Umbilical cord (tissue), 2 donors: ENCODE data around the gene TNS3. TPM values are rescaled to one million over a fixed set of nuclear protein-coding genes. Genes with fewer than 3 reads are reported as not detected.
"Not testable (repeated sequence)": the region's sequence is repeated elsewhere in the genome, so short reads cannot be mapped to it uniquely, and the experiment has no call there.

ENCODE experiments used
- DNase-seq: peaks from one replicate; pipeline ENCODE4 v3.0.0-alpha.2; 2015; ENCODE audit warnings: low spot score
- total RNA-seq: library from RNA; depleted of rRNA; stranded (reverse); fragments of >200 nt; gene quantifications from one replicate; pipeline ENCODE4 v1.2.3, GENCODE V29; 2014; ENCODE audit warnings: low replicate concordance; ENCODE audit not compliant: insufficient read depth

Gene TNS3
- total RNA-seq, 1 donor from 2014 or later = 73.9 TPM

DNA sequence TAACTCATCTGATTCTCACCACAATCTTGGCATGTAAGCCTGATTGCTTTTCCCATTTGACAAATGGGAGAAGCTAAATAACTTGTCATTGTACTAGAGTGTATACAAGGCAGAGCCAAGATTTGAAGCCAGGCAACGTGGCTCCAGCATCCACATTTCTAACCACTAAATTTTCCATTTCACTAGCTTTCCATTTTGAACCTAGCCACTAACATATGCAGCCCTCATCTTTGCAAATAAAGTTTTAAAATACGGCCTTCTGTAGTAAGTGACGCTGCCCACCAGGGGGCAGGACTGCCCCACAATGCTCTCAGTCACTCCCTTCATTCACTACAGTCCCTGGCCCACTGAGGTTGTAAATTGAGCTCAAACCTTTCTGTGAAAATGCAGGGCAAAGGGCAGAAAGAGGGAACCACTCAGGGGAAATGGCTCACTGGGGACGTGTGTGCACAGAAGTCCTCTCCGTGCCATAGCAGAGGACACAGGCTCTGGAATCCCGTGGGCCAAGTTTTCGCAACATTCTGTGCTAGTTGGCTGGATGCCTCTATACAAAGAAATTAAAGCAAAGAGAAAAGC lies 315.7 kb downstream of the TNS3 start:
- DNase-seq = peak; percentile 63

GRCh38 chr7:47265621-47266020 lies 316.3 kb downstream of the TNS3 start:
- DNase-seq = no peak

DNA sequence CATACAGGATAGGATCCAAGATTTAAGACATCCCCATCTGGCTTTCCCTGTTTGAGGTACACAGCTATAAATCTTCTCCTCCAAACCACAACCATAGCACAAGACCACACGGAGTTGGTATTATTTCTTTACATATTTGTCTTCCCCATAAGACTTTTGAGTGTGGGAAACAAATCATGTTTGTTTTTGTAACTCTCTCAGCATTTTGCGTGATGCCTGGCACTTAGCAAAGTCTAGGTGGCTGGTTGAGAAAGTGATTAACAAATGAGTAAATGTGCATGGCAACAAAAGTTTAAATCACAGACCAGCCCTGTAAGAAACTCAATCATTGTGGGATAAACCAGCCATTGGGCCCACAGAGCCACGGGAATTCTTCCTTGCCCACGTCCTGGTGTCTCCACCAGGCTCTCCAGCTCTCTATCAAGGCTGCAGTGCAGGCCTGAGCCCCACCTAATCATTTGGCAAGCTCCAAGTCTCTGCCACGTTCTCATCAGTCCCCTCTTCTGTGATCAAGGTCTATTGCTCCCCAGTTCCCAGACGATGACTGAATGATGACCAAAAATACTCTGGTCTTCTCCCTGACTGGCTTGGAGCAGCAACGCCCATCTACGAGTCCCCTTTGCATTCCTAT lies 317.8 kb downstream of the TNS3 start:
- DNase-seq = no peak

- no peak for DNase-seq
These were observed 319.0 kb downstream of the TNS3 start for GRCh38 chr7:47262881-47263280.

DNA sequence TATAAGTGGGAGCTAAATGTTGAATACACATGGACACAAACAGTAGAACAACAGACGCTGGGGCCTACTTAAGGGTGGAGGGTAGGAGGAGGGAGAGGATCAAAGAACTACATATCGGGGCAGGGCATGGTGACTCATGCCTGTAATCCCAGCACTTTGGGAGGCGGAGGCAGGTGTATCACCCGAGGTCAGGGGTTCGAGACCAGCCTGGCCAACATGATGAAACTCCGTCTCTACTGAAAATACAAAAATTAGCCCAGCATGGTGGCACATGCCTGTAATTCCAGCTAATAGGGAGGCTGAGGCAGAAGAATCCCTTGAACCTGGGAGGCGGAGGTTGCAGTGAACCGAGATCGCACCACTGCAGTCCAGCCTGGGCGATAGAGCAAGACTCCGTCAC lies 319.8 kb downstream of the TNS3 start:
- DNase-seq = not testable (repeated sequence)

DNA sequence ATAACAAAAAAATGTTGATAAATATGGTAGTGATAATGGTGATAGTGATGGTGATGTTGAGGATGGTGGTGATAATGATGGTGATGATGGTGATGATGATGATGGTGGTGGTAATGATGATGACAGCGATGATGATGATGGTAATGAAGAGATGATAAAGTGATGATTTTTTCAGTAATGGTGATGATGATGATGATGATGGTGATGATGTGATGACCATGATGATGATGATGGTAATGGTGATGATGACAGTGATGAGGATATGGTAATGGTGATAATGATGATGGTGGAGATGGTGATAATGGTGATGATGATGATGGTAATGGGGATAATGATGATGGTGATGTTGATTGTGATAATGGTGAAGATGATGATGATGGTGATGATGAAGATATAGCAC lies 321.6 kb downstream of the TNS3 start:
- DNase-seq = no peak

DNA sequence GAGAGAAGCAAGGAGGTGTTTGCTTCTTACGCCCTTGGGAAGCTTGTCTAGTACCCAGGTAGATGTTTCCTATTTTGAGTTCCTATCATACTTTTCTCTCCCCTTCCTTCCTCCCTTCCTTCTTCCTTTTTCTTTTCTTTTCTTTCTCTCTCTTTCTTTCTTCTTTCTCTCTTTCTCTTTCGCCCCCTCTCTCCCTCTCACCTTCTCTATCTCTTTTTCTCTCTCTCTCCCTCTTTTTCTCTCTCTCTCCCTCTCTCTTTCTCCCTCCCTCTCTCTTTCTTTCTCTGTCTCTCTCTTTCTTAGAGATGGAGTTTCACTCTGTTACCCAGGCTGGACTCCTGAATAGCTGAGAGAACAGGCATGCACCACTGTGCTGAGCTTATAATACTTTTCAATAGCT lies 322.2 kb downstream of the TNS3 start:
- no peak for DNase-seq

DNA sequence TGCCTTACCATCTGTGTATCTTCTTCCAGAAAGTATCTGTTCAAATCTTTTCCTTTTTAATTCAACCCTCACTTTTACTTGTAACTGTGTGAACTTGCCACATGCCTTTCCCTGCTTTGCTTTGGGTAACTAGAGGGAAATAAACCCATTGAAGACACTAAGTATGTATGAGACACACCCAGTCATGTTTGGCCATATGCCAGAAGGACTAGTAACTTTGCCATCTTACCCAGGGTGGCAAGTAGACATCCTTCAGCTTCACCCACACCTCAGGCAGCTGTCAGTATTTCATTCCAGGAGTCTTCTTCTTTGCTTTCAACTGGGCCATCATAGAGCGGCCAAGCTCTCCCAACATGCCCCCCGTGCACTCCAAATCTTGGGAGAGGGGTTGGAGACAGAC lies 323.1 kb downstream of the TNS3 start:
- DNase-seq = no peak

DNA sequence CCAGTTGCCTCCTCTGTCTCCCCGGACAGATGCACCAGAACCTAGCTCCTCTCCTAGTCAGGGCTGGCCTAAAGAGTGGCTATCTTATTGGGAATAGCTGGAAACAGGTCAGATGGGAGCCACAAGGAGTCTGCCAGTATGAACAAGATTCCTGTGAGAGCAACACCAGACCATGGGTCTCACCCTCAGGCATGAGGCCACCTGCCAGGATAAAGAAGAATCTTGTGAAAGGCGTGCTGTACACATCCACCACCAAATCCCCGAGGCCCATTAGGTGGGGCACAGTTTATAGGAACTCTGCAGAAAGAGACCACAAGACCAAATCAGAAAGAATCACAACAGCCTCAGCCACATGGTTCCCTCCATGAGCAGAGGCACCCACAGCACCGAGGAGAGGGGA lies 325.9 kb downstream of the TNS3 start:
- peak; percentile 66 for DNase-seq

DNA sequence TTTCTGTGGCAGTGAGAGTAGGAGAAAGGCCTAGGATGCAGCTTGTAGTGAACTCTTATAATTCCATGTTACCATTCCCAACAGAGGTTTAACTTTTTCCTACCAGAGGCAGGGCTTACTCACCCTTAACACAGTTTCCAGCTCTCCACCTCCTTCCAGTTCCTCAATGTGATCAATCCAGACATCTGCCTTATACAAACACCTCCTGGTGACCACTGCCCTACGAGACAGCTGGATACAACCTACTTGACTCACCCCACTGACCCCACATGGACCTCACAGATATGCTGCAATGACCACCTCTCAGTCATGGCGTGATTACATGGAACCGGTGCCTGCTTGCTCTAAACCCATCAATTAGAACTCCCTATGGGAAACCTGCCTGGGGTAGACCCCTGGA lies 326.5 kb downstream of the TNS3 start:
- DNase-seq = peak; percentile 13

DNA sequence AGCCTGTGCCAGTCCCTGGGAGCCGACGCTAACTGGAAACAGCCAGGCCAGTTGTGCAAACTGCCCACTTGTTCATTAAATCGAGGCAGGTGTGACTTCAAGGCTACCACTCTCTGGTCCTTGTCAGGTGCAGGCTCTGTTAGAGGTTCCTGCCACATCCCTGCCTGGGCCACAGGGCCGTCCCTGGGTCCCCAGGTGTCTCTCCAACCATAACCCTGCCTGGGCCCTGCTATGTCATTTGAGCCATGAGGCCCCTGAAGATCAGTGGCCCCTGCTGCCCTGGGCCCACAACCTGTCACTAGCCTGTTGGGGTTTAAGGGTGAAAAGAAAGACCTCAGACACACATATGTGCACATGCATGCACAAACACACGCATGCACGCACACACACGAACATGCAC lies 326.9 kb downstream of the TNS3 start:
- no peak for DNase-seq

GRCh38 chr7:47254081-47254977 lies 327.6 kb downstream of the TNS3 start:
- DNase-seq = peak; percentile 76

DNA sequence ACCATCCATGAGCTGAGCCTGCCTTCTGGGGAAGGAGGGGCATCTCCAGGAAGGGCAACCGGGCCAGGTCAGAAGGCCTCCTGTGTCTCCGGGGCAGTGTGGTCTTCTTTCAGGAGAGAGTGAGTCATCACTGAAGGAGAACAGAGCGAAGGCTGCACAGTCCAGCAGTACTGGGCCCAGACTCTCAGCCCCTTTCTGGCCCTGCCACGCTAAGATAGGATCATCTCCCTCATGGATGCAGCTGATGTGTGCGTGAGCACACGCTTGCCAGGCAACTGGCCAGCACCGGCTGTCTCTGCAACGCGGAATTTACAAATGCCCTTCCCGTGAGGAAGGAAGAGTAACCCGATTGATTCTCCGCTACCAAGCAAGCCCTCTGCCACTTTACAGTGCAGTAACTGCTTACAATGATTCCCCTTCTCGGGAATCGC lies 328.2 kb downstream of the TNS3 start:
- DNase-seq = peak; percentile 83

GRCh38 chr7:47252675-47253074 lies 329.2 kb downstream of the TNS3 start:
- no peak for DNase-seq

GRCh38 chr7:47249361-47249760 lies 332.6 kb downstream of the TNS3 start:
- no peak for DNase-seq

- no peak for DNase-seq
These were observed 333.1 kb downstream of the TNS3 start for GRCh38 chr7:47248797-47249196.

DNA sequence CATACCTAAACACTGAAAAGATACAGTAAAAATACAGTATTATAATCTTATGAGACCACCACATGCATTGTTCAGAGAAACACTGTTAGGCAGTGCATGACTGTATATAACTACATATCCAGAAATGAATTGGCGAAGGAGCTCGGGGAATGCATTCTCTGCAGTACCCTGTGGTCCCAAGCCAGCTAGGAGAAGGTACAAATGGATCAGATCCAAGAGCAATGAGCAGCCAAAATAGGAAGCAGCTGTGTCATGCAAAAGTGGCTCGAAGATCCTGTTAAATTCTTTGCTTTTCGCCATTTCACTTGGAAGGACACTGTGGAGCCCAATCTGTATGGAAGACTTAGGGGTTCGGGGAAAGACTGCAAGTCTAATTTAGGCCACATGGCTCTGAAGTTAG lies 334.8 kb downstream of the TNS3 start:
- no peak for DNase-seq

DNA sequence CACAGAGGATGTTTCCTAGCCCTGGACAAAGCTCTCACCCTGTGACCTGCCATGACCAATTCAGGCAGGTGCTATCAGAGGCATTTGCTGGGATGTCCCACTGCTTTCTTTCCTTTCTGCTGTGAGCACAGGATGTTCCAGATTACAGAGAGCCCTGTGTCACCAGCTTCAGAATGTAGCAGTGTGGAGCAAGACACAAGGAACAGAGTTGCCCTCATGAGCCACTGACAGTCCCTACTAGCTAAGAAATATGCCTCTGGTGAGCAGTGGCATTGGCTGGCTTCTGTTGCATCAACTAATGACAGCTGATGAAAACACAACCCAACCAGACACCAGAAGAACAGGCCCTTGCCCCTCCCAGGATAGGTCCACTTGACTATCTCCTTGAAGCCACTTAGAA lies 337.2 kb downstream of the TNS3 start:
- no peak for DNase-seq

DNA sequence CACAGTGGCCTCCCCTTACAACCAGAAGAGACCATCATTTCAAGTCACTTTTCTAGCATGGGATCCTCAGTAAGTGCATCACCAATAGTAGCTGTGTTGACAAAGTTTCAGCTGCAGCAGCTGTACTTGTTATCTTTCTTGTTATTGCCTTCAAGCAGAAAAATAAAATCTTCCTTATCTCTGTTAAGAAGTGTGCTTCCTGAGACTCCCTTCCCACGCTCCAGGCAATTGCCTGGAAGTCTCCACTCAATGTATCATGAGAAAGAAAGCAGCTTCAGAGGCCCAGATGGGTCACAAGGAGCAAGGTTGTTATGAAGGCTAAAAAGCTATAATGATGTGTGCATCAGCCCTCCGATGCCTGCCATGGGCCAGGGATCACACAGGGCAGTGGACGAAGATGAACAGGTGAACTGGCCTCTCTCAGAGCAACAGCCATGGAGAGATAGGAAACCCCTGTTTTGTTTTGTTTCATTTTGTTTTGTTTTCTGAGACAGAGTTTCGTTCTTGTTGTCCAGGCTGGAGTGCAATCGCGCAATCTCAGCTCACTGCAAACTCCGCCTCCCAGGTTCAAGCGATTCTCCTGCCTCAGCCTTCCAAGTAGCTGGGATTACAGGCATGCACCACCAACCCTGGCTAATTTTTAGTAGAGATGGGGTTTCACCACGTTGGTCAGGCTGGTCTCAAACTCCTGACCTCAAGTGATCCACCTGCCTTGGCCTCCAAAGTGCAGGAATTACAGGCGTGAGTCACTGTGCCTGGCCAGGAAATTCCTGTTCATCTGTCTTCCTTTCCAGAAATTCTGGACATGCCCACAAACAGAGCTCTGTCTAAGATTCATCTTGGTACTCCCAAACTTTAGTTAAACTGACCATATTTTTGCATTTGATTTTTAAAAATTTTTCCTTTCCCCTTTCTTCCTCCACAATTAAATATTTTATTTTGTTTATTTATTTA lies 340.5 kb downstream of the TNS3 start:
- DNase-seq = peak; percentile 51

DNA sequence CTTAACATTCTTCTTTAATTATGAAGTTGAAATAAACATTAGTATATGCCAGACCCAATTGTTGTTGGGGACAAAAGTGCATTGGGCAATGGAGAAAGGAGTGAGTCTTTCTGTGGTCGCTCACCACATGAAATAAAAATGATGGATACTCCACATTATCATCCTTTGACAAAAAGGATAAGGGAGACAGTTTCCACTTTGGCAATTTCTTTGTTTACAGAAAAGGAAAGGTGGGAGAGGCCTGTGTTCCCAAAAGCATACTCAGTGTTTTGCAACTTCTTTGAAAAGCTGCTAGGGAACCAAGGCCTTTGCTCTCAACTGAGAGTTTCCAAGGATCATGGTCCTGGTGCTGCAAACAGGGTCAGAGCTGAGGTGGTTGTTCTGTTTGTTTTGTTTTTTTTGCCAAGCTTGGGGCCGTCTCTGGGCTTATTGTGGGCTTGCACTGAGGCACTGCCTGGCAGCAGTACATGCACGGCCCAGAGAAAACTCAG lies 341.9 kb downstream of the TNS3 start:
- DNase-seq = no peak

GRCh38 chr7:47239034-47239433 lies 342.9 kb downstream of the TNS3 start:
- DNase-seq = no peak
